ENCODE results near the gene PDE1A. TPM values are rescaled to one million over a fixed set of nuclear protein-coding genes. Genes with fewer than 3 reads are reported as not detected.

The PDE1A gene
- total RNA-seq, 4 donors from 2014 or later, result 2.9 to 14.4 (median 4.4) TPM

DNA sequence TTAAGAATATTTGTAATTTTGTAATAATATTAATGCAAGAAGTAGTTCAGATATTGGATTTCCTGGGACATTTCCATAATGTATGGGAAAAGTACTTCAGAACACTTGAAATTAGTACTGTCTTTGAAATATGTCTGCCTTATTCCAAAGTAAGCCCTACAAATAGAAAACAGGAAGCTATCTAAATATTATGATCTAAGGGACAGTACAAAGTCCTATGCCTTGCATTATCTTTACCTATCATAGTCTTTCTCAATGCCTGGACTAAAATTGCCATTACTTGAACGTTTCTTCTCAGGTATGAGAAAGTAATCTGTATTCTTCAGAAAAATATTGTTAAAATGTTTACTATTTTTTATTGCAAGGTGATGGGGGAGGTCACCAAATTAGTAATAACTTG is 328.2 kb downstream of the PDE1A start:
- intact Hi-C loops (cut with DNase I; ENCODE audit: low total_unique reads), result no loop called here
- in situ Hi-C loops (cut with MboI; ENCODE audit: low sequenced_read_pairs in 4 of 4), result no loop called here
- DNase-seq, result no peak

DNA sequence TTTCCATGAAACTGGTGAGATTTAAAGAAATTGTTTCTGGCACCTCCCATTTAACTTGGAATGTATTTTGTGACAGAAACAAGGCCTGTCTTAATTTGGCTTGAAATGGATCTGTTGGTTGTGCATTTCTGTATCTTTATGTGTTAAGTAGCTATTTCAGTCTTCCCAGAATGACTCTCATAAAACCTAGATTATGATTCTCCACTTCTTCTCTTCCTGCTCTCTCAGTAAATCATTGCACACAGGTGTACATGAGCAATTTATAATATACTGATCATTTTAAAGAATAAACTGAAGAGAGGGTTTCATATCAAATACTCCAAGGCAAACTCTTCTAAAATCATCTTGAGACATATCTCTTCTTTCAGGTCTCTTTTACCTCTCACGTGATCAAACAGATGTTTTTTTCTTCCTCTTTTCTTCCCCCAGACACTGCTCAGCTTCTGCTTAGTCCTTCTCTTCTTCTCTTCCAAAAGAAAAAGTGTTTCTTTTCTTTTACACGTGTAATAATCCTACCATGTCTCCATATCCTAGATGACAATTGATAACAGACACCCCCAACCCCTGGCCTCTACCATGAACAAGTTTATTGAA is 329.2 kb downstream of the PDE1A start:
- Histone ChIP-seq H3K27me3 (no peaks in the 10 kb centered on the region), H3K36me3 (no peaks in the 10 kb centered on the region), H3K4me3 (no peak overlapping the region), H3K9me3 (no peaks in the 10 kb centered on the region), H3K27ac (no peak overlapping the region), H3K4me1 (no peaks in the 10 kb centered on the region)
- intact Hi-C loops (cut with DNase I; ENCODE audit: low total_unique reads) (no loop called here), in situ Hi-C loops (cut with MboI; ENCODE audit: low sequenced_read_pairs in 4 of 4) (no loop called here)
- no peak for TF ChIP-seq POLR2A (IDR thresholded peaks at IDR 0.05)
- TF ChIP-seq, protein P1, sequence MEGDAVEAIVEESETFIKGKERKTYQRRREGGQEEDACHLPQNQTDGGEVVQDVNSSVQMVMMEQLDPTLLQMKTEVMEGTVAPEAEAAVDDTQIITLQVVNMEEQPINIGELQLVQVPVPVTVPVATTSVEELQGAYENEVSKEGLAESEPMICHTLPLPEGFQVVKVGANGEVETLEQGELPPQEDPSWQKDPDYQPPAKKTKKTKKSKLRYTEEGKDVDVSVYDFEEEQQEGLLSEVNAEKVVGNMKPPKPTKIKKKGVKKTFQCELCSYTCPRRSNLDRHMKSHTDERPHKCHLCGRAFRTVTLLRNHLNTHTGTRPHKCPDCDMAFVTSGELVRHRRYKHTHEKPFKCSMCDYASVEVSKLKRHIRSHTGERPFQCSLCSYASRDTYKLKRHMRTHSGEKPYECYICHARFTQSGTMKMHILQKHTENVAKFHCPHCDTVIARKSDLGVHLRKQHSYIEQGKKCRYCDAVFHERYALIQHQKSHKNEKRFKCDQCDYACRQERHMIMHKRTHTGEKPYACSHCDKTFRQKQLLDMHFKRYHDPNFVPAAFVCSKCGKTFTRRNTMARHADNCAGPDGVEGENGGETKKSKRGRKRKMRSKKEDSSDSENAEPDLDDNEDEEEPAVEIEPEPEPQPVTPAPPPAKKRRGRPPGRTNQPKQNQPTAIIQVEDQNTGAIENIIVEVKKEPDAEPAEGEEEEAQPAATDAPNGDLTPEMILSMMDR (IDR thresholded peaks at IDR 0.05 in 4 of 5, conservative IDR thresholded peaks at IDR 0.05 in 1 of 5), result no peak
- DNase-seq (no peak), ATAC-seq (no peak)

More for the DNA sequence above, 328.2 kb downstream of the PDE1A start:
- Histone ChIP-seq H3K27ac (no peak overlapping the region), H3K4me3 (no peak overlapping the region), H3K9me3 (no peaks in the 10 kb centered on the region), H3K4me1 (no peaks in the 10 kb centered on the region), H3K36me3 (no peaks in the 10 kb centered on the region), H3K27me3 (no peaks in the 10 kb centered on the region)
- no peak for ATAC-seq
- TF ChIP-seq POLR2A (IDR thresholded peaks at IDR 0.05), result no peak
- TF ChIP-seq, protein P1 (IDR thresholded peaks at IDR 0.05 in 4 of 5, conservative IDR thresholded peaks at IDR 0.05 in 1 of 5), result no peak

DNA sequence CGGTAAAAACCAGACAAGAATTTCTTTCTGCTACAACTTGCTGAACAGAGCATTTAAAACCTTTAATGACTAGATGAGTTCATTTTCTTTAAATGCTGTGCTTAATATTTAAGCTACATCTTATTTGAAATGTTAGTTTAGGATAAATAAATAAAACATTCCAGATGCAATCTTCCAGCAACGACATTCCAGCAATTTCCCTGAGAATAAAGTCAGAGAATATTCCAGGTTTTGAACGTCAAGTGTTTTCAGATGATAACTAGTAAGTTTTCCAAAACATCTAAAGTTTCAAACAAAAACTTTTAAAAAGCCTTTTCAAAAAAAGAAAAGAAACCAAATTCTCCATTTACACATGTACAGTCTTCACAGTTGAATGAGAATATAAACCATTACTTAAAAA is 336.4 kb downstream of the PDE1A start:
- Histone ChIP-seq H3K27me3 (no peaks in the 10 kb centered on the region), H3K4me1 (peaks cover 3 to 11% of the 10 kb centered on the region in 2 donors), H3K36me3 (no peaks in the 10 kb centered on the region), H3K4me3 (no peak overlapping the region), H3K9me3 (no peaks in the 10 kb centered on the region), H3K27ac (no peak overlapping the region)
- ATAC-seq, result no peak
- TF ChIP-seq, protein P1 (IDR thresholded peaks at IDR 0.05 in 4 of 5, conservative IDR thresholded peaks at IDR 0.05 in 1 of 5), result no peak
- no peak for TF ChIP-seq POLR2A (IDR thresholded peaks at IDR 0.05)
- no peak for DNase-seq
- intact Hi-C loops (cut with DNase I; ENCODE audit: low total_unique reads) (no loop called here), in situ Hi-C loops (cut with MboI; ENCODE audit: low sequenced_read_pairs in 4 of 4) (no loop called here)
